KOPT-K1 (cell line): Measurements from ENCODE around the gene BECN2.

ENCODE experiments used
- H3K27ac ChIP-seq: fragments of 200-600 bp; sonication (generic); 2 replicates; pipeline ENCODE4 v1.5.1; 2016; ENCODE audit warnings: antibody characterized with exemption, mild to moderate bottlenecking, low read depth, low read length; ENCODE audit not compliant: poor library complexity, severe bottlenecking
- H3K36me3 ChIP-seq: fragments of 200-600 bp; sonication (generic); 2 replicates; pipeline ENCODE4 v1.5.1; 2017; ENCODE audit warnings: antibody characterized with exemption, mild to moderate bottlenecking, low read length, moderate library complexity; ENCODE audit not compliant: insufficient read depth
- H3K9me3 ChIP-seq: fragments of 200-600 bp; sonication (generic); 2 replicates; pipeline ENCODE4 v1.5.1; 2017; ENCODE audit warnings: antibody characterized with exemption, low read length, mild to moderate bottlenecking; ENCODE audit not compliant: insufficient read depth, poor library complexity, severe bottlenecking

Gene BECN2, protein sequence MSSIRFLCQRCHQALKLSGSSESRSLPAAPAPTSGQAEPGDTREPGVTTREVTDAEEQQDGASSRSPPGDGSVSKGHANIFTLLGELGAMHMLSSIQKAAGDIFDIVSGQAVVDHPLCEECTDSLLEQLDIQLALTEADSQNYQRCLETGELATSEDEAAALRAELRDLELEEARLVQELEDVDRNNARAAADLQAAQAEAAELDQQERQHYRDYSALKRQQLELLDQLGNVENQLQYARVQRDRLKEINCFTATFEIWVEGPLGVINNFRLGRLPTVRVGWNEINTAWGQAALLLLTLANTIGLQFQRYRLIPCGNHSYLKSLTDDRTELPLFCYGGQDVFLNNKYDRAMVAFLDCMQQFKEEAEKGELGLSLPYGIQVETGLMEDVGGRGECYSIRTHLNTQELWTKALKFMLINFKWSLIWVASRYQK

DNA sequence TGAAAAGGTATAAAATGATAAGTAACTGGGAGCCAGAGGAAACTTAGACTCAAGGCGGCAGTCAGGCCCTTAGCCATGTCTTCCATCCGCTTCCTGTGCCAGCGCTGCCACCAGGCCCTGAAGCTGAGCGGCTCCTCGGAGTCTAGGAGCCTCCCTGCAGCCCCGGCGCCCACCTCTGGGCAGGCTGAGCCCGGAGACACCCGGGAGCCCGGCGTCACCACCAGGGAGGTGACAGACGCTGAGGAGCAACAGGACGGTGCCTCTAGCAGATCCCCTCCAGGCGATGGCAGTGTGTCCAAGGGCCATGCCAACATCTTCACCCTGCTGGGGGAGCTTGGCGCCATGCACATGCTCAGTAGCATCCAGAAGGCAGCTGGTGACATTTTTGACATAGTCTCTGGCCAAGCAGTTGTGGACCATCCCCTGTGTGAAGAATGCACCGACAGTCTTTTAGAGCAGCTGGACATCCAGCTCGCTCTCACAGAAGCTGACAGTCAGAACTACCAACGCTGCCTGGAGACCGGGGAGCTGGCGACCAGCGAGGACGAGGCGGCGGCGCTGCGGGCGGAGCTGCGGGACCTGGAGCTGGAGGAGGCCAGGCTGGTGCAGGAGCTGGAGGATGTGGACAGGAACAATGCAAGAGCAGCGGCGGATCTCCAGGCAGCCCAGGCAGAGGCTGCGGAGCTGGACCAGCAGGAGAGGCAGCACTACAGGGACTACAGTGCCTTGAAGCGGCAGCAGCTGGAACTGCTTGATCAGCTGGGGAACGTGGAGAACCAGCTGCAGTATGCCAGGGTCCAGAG is at the start of gene BECN2:
Gene BECN2 (plus strand): TSS at position 76 of the 803 bp plus-strand sequence. CDS start 0 bp downstream, at position 76.
- Histone ChIP-seq H3K27ac (no peak within 1 kb of the TSS), H3K9me3 (no peaks in the 10 kb centered on the region), H3K36me3 (no peaks in the 10 kb centered on the region)

DNA sequence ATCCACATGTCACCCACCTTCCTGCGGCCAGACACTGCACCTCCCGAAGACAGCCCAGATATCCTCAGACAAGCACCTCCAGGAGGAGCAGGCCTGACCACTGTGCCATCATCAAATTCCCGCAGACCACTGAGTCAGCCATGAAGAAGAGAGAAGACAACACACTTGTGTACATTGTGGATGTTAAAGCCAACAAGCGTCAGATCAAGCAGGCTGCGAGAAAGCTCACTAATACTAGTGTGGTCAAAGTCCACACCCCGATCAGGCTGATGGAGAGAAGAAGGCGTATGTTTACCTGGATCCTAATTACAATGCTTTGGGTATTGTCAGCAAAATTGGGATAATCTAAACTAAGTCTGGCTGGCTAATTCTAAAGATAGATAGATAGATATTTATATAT is 41.4 kb upstream of the BECN2 start:
- Histone ChIP-seq H3K27ac (no peak overlapping the region), H3K9me3 (no peaks in the 10 kb centered on the region), H3K36me3 (no peaks in the 10 kb centered on the region)

DNA sequence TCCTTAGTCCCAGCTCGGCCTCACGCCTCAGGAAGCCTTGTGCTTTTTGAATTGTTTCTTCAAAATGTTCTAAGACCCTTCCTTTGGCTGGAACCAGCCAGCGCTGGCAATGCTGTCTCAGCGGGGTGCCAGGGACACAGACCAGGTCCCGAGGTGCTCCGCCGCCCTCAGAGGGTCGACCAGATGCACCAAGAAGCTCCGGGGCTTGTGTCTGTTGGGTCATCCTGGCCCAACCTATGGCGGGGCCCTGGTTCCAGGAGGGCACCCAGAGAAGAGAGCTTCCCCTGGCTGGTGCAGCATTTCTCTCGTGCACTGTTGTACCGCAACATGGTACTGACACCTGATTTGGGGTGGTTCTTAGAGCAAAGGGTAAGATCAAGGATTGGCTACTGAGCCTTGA is 40.1 kb upstream of the BECN2 start:
- H3K9me3 ChIP-seq, result no peaks in the 10 kb centered on the region
- H3K36me3 ChIP-seq, result no peaks in the 10 kb centered on the region
- no peak overlapping the region for H3K27ac ChIP-seq

DNA sequence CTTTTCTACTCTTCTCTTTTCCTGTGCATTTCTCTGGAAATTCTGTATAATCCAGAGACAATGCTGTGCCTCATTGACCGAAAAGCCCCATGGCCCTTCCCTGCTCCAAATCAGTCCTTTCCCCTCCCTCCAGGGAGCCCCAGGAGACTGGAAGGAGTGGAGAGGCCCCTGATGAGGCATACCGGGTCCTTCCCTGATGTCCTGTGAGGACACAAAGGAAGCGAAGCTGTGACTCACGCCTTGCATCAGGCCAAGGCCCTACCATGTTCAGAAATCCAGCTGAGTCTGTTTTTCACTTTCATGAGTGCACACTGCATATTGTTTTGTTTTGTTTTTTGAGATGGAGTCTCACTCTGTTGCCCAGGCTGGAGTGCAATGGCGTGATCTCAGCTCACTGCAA is 38.7 kb upstream of the BECN2 start:
- Histone ChIP-seq H3K27ac (no peak overlapping the region), H3K36me3 (no peaks in the 10 kb centered on the region), H3K9me3 (no peaks in the 10 kb centered on the region)

DNA sequence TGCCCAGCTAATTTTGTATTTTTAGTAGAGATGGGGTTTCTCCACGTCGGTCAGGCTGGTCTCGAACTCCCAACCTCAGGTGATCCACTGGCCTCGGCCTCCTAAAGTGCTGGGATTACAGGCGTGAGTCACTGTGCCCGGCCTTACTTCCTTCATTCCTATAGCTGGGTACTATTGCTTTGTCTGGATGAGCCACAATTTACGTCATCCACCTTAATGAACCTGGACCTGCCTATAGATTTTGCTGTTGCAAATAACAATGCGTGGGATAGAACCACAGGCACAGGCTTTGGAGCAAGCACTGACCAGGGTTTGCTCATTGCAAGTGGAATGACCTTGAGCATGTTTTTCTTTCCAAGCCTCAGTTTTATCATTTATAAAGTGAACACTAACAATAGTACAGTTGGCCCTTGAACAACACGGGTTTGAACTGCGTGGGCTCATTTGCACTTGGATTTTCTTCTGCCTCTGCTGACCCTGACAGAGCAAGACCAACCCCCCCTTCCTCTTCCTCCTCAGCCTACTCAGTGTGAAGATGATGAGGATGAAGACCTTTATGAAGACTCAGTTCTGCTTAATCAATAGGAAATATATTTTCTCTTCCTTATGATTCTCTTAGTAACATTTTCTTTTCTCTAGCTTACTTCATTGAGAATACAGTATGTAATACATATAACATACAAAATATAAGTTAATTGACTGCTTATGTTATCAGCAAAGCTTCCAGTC is 33.3 kb upstream of the BECN2 start:
- Histone ChIP-seq H3K9me3 (no peaks in the 10 kb centered on the region), H3K36me3 (no peaks in the 10 kb centered on the region), H3K27ac (no peak overlapping the region)

DNA sequence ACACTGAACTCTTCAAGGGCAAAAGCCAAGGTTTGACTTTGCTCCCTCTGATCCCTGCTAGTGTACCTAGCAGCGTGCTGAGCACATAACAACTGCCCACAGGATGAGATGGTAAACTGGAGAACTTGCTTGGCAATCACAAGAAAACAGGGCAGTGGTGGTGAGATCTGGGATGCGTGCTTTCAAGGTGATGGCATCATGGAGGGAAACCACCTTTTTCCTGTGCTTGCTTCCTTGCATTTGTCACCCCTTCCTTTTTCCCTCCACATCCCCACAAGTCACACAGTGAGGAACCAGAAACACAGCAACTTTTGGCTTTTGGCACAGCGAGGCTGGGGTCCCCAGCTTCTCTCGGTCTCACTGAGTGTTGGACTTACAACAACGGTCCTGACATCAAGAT is 31.4 kb upstream of the BECN2 start:
- no peaks in the 10 kb centered on the region for H3K9me3 ChIP-seq
- no peak overlapping the region for H3K27ac ChIP-seq
- no peaks in the 10 kb centered on the region for H3K36me3 ChIP-seq

DNA sequence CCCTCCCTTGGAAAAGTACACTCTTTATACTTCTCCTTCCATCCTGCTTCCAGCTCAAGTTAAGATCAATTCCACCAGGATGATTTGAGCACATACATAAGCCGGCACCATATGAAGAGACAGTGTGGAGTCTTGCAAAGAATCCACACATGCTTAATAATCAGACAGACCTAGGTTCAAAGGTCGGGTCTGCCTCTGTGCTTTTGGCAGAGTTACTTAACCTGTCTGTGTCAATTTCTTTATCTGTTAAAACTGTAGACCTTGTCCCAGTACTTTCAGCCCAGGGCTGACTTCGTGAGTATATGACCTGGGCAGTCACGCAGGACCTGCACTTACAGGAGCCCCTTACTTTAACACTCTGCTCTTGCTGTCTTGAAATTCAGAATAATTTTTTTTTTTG is 30.2 kb upstream of the BECN2 start:
- Histone ChIP-seq H3K9me3 (no peaks in the 10 kb centered on the region), H3K36me3 (no peaks in the 10 kb centered on the region), H3K27ac (no peak overlapping the region)

DNA sequence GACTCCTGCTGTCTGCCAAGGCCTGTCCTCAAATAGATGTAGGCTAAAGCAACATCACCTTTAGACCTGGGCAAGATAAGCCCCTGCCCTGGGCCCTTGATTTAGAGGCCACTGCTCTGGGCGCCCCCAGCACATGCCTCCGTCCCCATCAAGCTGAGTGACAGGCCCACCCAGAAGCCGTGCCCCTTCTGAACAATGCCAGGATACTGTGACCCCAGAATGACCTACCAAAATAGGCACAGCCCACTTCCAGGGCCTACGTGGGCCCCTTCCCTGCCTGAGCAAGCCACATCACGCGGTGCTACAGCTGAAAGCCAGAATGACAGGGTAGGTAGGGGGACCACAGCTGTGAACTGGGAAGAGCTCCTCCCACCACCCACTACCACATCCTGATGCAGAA is 24.7 kb upstream of the BECN2 start:
- no peak overlapping the region for H3K27ac ChIP-seq
- no peaks in the 10 kb centered on the region for H3K36me3 ChIP-seq
- no peaks in the 10 kb centered on the region for H3K9me3 ChIP-seq

DNA sequence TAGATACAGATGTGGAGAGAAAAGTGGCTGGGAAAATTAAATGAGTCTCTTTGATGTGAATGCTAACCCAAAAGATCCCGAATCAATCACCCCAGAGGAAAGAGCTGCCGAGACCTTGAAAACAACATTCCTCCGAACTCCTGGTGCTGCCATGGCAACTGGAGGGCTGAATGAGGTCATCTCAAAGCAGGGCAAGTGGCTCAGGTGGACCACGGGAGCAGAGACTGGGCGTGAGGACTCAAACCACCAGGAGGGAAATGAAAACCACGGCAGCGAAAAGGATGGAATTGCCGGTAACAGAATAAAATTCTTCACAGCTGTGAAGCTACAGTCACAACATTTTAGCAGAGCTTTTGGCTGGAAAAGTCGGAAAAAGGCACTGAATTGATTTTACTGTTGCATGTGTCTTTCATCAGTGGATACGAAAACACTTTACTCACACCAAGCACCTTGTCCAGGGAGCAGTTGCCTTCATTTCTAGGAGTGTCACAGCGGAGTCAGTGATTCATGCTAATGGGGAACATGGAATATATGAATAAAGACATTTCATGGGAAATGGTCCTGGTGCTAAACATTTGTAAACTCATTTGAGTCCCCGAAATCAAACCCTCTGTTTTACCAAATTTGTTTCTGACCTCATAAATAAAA is 23.2 kb upstream of the BECN2 start:
- H3K27ac ChIP-seq, result no peak overlapping the region
- peaks cover 14% of the 10 kb centered on the region for H3K9me3 ChIP-seq
- no peaks in the 10 kb centered on the region for H3K36me3 ChIP-seq

DNA sequence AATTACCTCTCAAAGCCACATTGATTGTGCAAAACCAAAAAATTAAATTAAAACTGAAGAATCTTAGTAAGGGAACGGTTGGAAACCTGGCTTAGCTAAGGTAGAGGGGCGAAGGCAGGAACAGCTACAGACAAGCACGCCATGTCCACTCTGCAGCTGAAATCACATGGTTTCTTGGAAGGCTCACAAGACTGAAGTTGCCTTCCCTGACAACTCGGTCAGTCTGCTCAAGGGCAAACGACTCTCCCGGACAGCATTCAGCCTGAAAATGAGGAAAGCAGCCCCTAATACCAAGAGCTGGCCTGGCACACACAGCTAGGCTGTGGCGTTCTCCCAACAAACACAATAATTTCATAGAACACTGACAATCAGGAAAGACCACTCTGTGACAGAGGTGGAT is 22.7 kb upstream of the BECN2 start:
- Histone ChIP-seq H3K36me3 (no peaks in the 10 kb centered on the region), H3K27ac (no peak overlapping the region), H3K9me3 (peaks cover 14% of the 10 kb centered on the region)

DNA sequence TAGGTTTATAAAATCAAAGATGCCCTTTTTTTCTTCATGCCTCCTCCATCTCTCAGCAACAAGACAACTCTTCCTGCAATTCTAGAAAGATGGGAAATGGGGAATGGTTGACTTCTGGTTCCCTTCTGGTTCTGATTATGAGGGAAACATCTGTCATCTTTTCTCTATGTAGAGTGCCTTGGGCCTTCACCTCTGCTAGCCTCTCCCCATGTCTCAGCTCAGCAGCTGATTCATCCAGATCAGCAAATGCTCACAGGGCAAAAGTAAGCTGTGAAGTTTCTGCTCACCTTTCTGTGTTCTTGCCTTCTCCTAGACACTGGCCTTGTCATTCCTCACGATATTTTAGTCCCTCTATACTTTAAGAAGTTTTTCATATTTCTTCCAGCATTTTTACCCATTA is 17.8 kb upstream of the BECN2 start:
- peaks cover 14% of the 10 kb centered on the region for H3K9me3 ChIP-seq
- no peak overlapping the region for H3K27ac ChIP-seq
- no peaks in the 10 kb centered on the region for H3K36me3 ChIP-seq

DNA sequence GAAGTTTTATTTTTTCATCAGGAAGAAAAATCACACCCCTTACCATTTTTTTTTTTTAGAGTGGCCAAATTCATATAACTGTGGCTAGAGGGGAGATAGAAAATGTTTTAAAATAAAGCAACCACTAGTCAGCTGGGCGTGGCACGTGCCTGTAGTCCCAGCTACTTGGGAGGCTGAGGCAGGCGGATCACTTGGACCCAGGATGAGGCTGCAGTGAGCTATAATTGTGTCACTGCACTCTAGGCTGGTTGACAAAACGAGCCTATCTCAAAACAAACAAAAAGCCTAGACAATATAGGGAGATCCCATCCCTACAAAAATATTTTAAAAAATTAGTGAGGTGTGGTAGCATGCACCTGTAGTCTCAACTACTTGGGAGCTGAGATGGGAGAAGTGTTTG is 14.8 kb upstream of the BECN2 start:
- Histone ChIP-seq H3K27ac (no peak overlapping the region), H3K9me3 (peaks cover 14% of the 10 kb centered on the region), H3K36me3 (no peaks in the 10 kb centered on the region)

DNA sequence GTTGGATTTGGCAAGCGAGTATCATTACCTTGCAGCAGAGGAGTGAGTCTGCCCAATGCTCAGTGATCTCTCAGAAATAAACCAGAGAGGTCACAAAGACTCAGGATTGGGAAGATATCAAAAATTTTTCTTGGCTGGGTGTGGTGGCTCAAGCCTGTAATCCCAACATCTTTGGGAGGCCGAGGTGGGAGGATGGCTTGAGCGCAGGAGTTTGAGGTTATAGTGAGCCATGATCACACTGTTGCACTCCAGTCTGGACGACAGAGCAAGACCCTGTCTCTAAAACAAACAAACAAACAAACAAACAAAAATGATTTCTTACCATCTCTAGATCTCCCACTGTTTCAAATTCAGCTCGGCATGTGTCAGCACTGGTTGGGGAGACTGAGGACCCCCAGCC is 13.3 kb upstream of the BECN2 start:
- peak overlapping the region; percentile 59 for H3K27ac ChIP-seq
- H3K9me3 ChIP-seq, result no peaks in the 10 kb centered on the region
- H3K36me3 ChIP-seq, result no peaks in the 10 kb centered on the region

DNA sequence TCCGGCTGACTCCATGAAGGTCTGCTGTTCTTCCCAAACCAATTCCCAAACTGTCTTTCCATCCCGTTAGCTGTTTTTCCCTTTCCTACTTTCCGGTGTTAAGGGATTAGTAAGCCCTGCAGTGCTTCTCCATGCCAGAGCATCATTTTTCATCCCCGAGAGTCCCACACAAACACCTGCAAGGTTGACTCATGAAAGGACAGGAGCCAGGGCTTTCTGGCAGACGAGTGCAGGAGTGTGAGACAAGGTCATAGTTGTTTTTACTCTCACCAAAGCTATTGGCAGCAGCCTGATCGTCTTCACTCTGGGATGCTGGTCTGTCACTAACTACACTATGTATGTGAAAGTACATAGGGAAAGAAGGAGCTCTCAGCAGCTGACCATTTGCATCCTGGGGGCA is 10.2 kb upstream of the BECN2 start:
- H3K9me3 ChIP-seq, result no peaks in the 10 kb centered on the region
- H3K27ac ChIP-seq, result no peak overlapping the region
- H3K36me3 ChIP-seq, result no peaks in the 10 kb centered on the region

DNA sequence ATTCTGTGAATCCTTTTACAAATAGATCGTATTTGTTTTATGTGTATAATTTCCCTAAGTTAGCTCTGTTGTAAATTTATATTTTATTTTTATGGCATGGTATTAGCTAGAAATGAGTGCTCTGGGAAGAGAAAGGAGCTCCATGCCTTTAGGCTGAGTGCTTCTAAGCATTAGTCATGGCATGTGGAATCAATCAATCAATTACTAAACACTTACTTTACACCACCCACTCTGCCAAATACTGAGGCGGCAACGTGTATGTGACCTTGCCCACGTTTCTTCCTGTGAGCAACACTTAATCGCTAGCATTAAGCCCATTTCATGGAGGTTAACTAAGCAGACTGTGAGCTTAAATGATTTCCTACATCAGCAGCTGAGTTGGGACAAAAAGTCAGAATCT is 7.2 kb upstream of the BECN2 start:
- H3K27ac ChIP-seq, result no peak overlapping the region
- H3K9me3 ChIP-seq, result no peaks in the 10 kb centered on the region
- no peaks in the 10 kb centered on the region for H3K36me3 ChIP-seq
